Neural cell (in vitro differentiated cells): ENCODE results near the gene CATSPERE. TPM values are rescaled to one million over a fixed set of nuclear protein-coding genes. Genes with fewer than 3 reads are reported as not detected.

ENCODE experiments used
- H2AFZ ChIP-seq: fragments of 200-600, 300-800 bp; sonication (generic), shearing (Covaris generic); 2 replicates; pipeline ENCODE4 v1.6.0; 2014; ENCODE audit warnings: low read depth, mild to moderate bottlenecking, antibody characterized with exemption, low read length, moderate library complexity
- H3F3A ChIP-seq: fragments of 200-600 bp; shearing (Covaris generic); 2 replicates; pipeline ENCODE4 v1.6.1; 2016; ENCODE audit warnings: mild to moderate bottlenecking, moderate library complexity, mixed read lengths, antibody characterized with exemption, low read length; ENCODE audit not compliant: insufficient read depth, poor library complexity, severe bottlenecking
- H3K27ac ChIP-seq: fragments of 200-600, 300-800 bp; sonication (generic), shearing (Covaris generic); 2 replicates; pipeline ENCODE4 v1.5.1; 2014; ENCODE audit warnings: mild to moderate bottlenecking, low read length, moderate library complexity
- H3K27me3 ChIP-seq: fragments of 300-800, 200-600 bp; sonication (generic), shearing (Covaris generic); 2 replicates; pipeline ENCODE4 v1.6.0; 2014; ENCODE audit warnings: mild to moderate bottlenecking, low read depth, low read length, moderate library complexity; ENCODE audit not compliant: insufficient read depth
- H3K36me3 ChIP-seq: fragments of 300-800, 200-600 bp; sonication (generic), shearing (Covaris generic); 2 replicates; pipeline ENCODE4 v1.5.1; 2014; ENCODE audit warnings: mild to moderate bottlenecking, antibody characterized with exemption, low read length, moderate library complexity; ENCODE audit not compliant: insufficient read depth
- H3K4me2 ChIP-seq: fragments of 300-800, 200-600 bp; sonication (generic), shearing (Covaris generic); 2 replicates; pipeline ENCODE4 v1.6.0; 2014; ENCODE audit warnings: mild to moderate bottlenecking, low read length
- H3K4me3 ChIP-seq: fragments of 300-800, 200-600 bp; sonication (generic), shearing (Covaris generic); 2 replicates; pipeline ENCODE4 v1.5.1; 2014; ENCODE audit warnings: mild to moderate bottlenecking, low read length, moderate library complexity
- H3K79me2 ChIP-seq: fragments of 200-600 bp; shearing (Covaris generic); replicated peaks from 2 replicates; pipeline ENCODE4 v1.6.0; 2014; ENCODE audit warnings: mild to moderate bottlenecking, low read length, moderate library complexity; ENCODE audit not compliant: insufficient read depth
- H3K9ac ChIP-seq: fragments of 300-800, 200-600 bp; sonication (generic), shearing (Covaris generic); 2 replicates; pipeline ENCODE4 v1.6.1; 2016; ENCODE audit warnings: mild to moderate bottlenecking, low read length, mixed read lengths
- H3K9me2 ChIP-seq: fragments of 200-600 bp; shearing (Covaris generic); 2 replicates; pipeline ENCODE4 v1.6.1; 2016; ENCODE audit warnings: mild to moderate bottlenecking, low read length, mixed read lengths; ENCODE audit not compliant: insufficient read depth
- H3K9me3 ChIP-seq: fragments of 200-600, 300-800 bp; sonication (generic), shearing (Covaris generic); 2 replicates; pipeline ENCODE4 v1.6.1; 2016; ENCODE audit warnings: mild to moderate bottlenecking, mixed run types, low read length, moderate library complexity, mixed read lengths
- H4K20me1 ChIP-seq: fragments of 200-600 bp; shearing (Covaris generic); 2 replicates; pipeline ENCODE4 v1.6.1; 2016; ENCODE audit warnings: mild to moderate bottlenecking, mixed run types; ENCODE audit not compliant: insufficient read depth
- EP300 ChIP-seq: fragments of 450-650 bp; conservative IDR thresholded peaks from 2 replicates; pipeline ENCODE4 v1.6.1; 2014; ENCODE audit warnings: antibody characterized with exemption, mild to moderate bottlenecking, moderate library complexity; ENCODE audit not compliant: poor library complexity, severe bottlenecking
- EZH2 ChIP-seq: fragments of 200-600, 300-800 bp; shearing (Covaris generic), sonication (generic); IDR thresholded peaks from 2 replicates; pipeline ENCODE4 v1.6.1; 2014; ENCODE audit warnings: antibody characterized with exemption, low read length, borderline replicate concordance, mild to moderate bottlenecking; ENCODE audit not compliant: insufficient read depth, poor library complexity, severe bottlenecking
- MXI1 ChIP-seq: fragments of 450-650 bp; conservative IDR thresholded peaks from 2 replicates; pipeline ENCODE4 v1.6.1; 2014; ENCODE audit warnings: antibody characterized with exemption, mild to moderate bottlenecking; ENCODE audit not compliant: poor library complexity, severe bottlenecking
- POLR2AphosphoS5 ChIP-seq: IDR thresholded peaks from 2 replicates; pipeline ENCODE4 v1.6.1; 2012
- RAD21 ChIP-seq: fragments of 450-650 bp; conservative IDR thresholded peaks from 2 replicates; pipeline ENCODE4 v1.6.1; 2014; ENCODE audit warnings: antibody characterized with exemption, mild to moderate bottlenecking, moderate library complexity
- REST ChIP-seq: IDR thresholded peaks from 2 replicates; pipeline ENCODE4 v1.6.1; 2012; ENCODE audit warnings: borderline replicate concordance
- SMC3 ChIP-seq: fragments of 450-650 bp; conservative IDR thresholded peaks from 2 replicates; pipeline ENCODE4 v1.6.1; 2014; ENCODE audit warnings: antibody characterized with exemption, mild to moderate bottlenecking, moderate library complexity; ENCODE audit not compliant: poor library complexity
- TAF1 ChIP-seq: IDR thresholded peaks from 2 replicates; pipeline ENCODE4 v1.6.1; 2012; ENCODE audit warnings: low read depth
- polyA plus RNA-seq: library from polyadenylated mRNA; depleted of rRNA; stranded (reverse); fragments of >200 nt; gene quantifications from 2 replicates; pipeline ENCODE4 v1.2.3, GENCODE V29; 2014
- TF ChIP-seq, protein P1 (sequence below): fragments of 450-650 bp; IDR thresholded peaks from 2 replicates; pipeline ENCODE4 v1.5.1; 2014; ENCODE audit warnings: antibody characterized with exemption, mild to moderate bottlenecking, moderate library complexity; ENCODE audit not compliant: poor library complexity, severe bottlenecking

The CATSPERE gene
- polyA plus RNA-seq, 1 donor from 2014 or later: 5.6 TPM

DNA sequence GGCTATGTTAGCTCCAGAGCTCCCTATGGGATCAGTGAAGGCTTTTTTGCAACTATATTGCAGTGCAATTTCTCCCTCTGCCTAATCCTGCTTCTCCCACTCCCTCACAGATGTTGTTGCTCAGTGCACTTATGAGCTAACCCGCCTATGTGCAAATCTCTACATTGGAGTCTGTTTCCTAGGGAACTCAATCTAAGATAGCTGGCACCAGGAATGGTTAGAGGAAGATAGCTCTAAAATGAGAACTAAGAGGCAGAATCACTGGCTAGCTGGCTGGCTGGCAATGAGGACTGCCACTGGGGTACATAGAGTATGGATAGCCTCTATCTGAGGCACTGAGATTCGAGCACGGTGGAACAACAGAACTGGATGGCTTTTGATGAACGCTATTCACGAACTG, 48.9 kb upstream of the CATSPERE start:
- Histone ChIP-seq H4K20me1 (no peaks in the 10 kb centered on the region), H3K79me2 (no peaks in the 10 kb centered on the region), H3K27me3 (no peaks in the 10 kb centered on the region), H3K9me2 (no peaks in the 10 kb centered on the region), H3K36me3 (peaks cover 21% of the 10 kb centered on the region), H3K27ac (no peak overlapping the region), H3K4me2 (no peak overlapping the region), H2AFZ (no peak overlapping the region), H3K4me3 (no peak overlapping the region), H3K9ac (no peak overlapping the region), H3K9me3 (no peaks in the 10 kb centered on the region), H3F3A (no peaks in the 10 kb centered on the region)
- TF ChIP-seq EP300 (no peak), TAF1 (no peak)
- TF ChIP-seq, protein P1, sequence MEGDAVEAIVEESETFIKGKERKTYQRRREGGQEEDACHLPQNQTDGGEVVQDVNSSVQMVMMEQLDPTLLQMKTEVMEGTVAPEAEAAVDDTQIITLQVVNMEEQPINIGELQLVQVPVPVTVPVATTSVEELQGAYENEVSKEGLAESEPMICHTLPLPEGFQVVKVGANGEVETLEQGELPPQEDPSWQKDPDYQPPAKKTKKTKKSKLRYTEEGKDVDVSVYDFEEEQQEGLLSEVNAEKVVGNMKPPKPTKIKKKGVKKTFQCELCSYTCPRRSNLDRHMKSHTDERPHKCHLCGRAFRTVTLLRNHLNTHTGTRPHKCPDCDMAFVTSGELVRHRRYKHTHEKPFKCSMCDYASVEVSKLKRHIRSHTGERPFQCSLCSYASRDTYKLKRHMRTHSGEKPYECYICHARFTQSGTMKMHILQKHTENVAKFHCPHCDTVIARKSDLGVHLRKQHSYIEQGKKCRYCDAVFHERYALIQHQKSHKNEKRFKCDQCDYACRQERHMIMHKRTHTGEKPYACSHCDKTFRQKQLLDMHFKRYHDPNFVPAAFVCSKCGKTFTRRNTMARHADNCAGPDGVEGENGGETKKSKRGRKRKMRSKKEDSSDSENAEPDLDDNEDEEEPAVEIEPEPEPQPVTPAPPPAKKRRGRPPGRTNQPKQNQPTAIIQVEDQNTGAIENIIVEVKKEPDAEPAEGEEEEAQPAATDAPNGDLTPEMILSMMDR: no peak

DNA sequence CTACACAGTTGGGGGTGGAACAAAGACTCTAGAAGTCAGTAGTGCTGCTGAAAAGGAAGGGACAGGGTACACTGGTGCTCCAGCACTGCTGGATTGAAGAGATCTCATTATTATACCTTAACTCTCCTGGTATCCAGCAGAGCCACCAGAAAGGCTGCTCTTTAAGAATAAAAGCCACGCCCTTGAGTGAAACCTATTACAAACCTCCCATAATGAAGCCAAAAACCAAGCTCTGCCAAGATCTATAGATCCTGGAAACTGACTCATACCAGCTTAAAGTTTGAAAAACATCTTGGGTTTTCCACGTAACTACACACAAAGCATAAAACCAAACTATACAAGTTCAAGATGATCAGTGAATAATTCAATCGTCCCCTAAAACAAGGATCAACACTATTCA, 47.3 kb upstream of the CATSPERE start:
- H3K4me3 ChIP-seq: no peak overlapping the region
- H4K20me1 ChIP-seq: no peaks in the 10 kb centered on the region
- H3K27me3 ChIP-seq: no peaks in the 10 kb centered on the region
- H3K4me2 ChIP-seq: no peak overlapping the region
- H3K36me3 ChIP-seq: peaks cover 22% of the 10 kb centered on the region
- H2AFZ ChIP-seq: no peak overlapping the region
- no peaks in the 10 kb centered on the region for H3K9me3 ChIP-seq
- H3K27ac ChIP-seq: no peak overlapping the region
- no peak overlapping the region for H3K9ac ChIP-seq
- TF ChIP-seq EP300 (no peak), POLR2AphosphoS5 (no peak), RAD21 (no peak), MXI1 (no peak), REST (no peak), SMC3 (no peak), TAF1 (no peak), EZH2 (no peak)
- TF ChIP-seq, protein P1: no peak
- H3K79me2 ChIP-seq: no peaks in the 10 kb centered on the region
- H3K9me2 ChIP-seq: no peaks in the 10 kb centered on the region
- no peaks in the 10 kb centered on the region for H3F3A ChIP-seq
